ENCODE data around the gene AURKAIP1. TPM values are rescaled to one million over a fixed set of nuclear protein-coding genes. Genes with fewer than 3 reads are reported as not detected.

The AURKAIP1 gene
- total and polyA plus RNA-seq, 4 donors, result 43.5 to 208 (median 168) TPM

DNA sequence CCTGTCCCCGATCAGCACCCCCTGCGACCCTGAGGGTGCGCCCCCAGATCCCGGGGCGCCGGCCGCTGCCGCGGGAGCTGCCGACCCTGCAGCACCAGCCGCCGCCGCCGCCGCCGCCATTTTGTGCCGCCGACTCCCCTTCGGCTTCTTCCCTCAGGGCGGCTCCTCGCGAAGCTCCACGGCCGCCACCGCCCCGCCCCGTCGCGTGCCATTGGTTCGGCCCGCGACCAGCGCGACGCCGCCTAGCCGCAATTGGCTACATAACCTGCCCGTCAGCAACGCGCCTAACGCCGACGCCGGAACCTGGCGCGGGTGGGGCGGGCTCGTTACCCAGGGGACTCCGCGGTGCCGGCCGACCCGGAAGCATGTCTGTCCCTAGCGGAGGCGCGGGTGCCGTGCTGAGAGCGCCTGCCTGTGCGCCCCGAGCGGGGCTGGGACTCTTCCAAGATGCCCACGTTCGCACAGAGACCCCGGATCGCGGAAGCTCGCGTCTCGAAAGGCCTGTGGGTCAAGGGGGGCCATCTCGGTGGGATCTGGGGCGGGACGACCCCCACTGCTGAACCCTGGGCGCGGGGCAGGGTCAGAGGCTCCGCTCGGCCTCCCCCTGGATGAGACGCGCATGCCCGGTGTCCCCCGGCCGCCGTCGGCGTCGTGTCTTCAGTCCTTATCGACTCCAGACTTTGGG, 24.3 kb upstream of the AURKAIP1 start, which contains the start of gene CCNL2:
Gene CCNL2, minus strand, starts transcription at position 149 of the 685 bp plus-strand sequence. Its CDS starts 29 bp downstream, at position 120.
- Histone ChIP-seq H3K9me3 (ENCODE audit: control insufficient read depth in 4 of 4, insufficient read depth in 3 of 4, low read length in 3 of 4) (no peaks in the 10 kb centered on the region), H3K36me3 (ENCODE audit: control insufficient read depth in 4 of 4, insufficient read depth in 4 of 4, low read length in 4 of 4) (peaks cover 9 to 39% (median 25%) of the 10 kb centered on the region in 4 donors), H3K27ac (ENCODE audit: low read depth in 1 of 2, low read length in 1 of 2) (peak within 1 kb of the TSS; percentile 91 to 94), H3K9ac (ENCODE audit: insufficient read depth in 1 of 2, low read length in 2 of 2) (peak within 1 kb of the TSS; percentile 56 to 84), H3K4me3 (peak within 1 kb of the TSS; percentile 98), H3K27me3 (ENCODE audit: control insufficient read depth in 3 of 3, insufficient read depth in 3 of 3, low read length in 2 of 3) (no peaks in the 10 kb centered on the region), H3K4me1 (ENCODE audit: control insufficient read depth in 5 of 5, insufficient read depth in 5 of 5, low read length in 5 of 5) (peaks cover 5 to 27% (median 13%) of the 10 kb centered on the region in 5 donors)
- DNase-seq, result peak; percentile 98 to 99 (median 99)
- peak; percentile 96 for ATAC-seq (ENCODE audit: insufficient read depth, low FRiP score)
- TF ChIP-seq, protein P1, sequence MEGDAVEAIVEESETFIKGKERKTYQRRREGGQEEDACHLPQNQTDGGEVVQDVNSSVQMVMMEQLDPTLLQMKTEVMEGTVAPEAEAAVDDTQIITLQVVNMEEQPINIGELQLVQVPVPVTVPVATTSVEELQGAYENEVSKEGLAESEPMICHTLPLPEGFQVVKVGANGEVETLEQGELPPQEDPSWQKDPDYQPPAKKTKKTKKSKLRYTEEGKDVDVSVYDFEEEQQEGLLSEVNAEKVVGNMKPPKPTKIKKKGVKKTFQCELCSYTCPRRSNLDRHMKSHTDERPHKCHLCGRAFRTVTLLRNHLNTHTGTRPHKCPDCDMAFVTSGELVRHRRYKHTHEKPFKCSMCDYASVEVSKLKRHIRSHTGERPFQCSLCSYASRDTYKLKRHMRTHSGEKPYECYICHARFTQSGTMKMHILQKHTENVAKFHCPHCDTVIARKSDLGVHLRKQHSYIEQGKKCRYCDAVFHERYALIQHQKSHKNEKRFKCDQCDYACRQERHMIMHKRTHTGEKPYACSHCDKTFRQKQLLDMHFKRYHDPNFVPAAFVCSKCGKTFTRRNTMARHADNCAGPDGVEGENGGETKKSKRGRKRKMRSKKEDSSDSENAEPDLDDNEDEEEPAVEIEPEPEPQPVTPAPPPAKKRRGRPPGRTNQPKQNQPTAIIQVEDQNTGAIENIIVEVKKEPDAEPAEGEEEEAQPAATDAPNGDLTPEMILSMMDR (IDR thresholded peaks at IDR 0.05; ENCODE audit: control extremely low read depth, extremely low read depth), result peak; percentile 5
- WGBS, 2 donors, result 1% methylated on average over 76 to 86 of the region's 86 CpGs

DNA sequence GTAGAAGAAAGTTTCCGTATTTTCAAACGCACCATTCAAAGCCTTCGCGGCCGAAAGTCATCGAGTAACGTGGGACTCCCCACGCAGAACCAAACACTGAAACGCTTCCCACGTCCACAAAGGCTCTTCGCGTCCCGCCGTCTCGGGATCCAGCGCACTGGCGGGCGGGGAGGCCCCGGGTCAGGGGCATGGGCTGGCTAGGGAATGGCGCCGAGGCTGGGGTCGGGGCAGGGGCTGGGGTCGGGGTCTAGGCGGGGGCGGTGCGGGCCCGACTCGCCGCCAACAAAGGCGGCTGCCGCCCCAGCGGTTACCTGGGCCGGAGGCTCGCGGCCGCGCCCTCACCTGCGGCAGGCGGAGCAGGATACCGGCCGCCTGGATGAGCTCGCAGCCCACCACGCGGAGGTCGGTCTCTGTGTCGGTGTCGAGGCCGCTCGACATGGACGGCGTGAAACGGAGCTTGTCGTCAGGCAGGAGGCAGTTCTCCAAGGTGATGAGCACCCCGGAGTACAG, 23.7 kb upstream of the AURKAIP1 start:
- WGBS, 2 donors, result 0% methylated on average over 40 to 54 of the region's 54 CpGs
- peaks cover 5 to 27% (median 13%) of the 10 kb centered on the region in 5 donors for H3K4me1 ChIP-seq (ENCODE audit: control insufficient read depth in 5 of 5, insufficient read depth in 5 of 5, low read length in 5 of 5)
- no peaks in the 10 kb centered on the region for H3K27me3 ChIP-seq (ENCODE audit: control insufficient read depth in 3 of 3, insufficient read depth in 3 of 3, low read length in 2 of 3)
- H3K36me3 ChIP-seq (ENCODE audit: control insufficient read depth in 4 of 4, insufficient read depth in 4 of 4, low read length in 4 of 4), result peaks cover 13 to 40% (median 24%) of the 10 kb centered on the region in 4 donors
- H3K9ac ChIP-seq (ENCODE audit: insufficient read depth in 1 of 2, low read length in 2 of 2), result peak overlapping the region; percentile 56 to 84
- ATAC-seq (ENCODE audit: insufficient read depth, low FRiP score), result peak; percentile 0
- H3K4me3 ChIP-seq, result peak overlapping the region; percentile 98
- H3K9me3 ChIP-seq (ENCODE audit: control insufficient read depth in 4 of 4, insufficient read depth in 3 of 4, low read length in 3 of 4), result no peaks in the 10 kb centered on the region
- no peak for DNase-seq
- TF ChIP-seq, protein P1 (IDR thresholded peaks at IDR 0.05; ENCODE audit: control extremely low read depth, extremely low read depth), result no peak
- peak overlapping the region; percentile 90 to 94 for H3K27ac ChIP-seq (ENCODE audit: low read depth in 1 of 2, low read length in 1 of 2)

DNA sequence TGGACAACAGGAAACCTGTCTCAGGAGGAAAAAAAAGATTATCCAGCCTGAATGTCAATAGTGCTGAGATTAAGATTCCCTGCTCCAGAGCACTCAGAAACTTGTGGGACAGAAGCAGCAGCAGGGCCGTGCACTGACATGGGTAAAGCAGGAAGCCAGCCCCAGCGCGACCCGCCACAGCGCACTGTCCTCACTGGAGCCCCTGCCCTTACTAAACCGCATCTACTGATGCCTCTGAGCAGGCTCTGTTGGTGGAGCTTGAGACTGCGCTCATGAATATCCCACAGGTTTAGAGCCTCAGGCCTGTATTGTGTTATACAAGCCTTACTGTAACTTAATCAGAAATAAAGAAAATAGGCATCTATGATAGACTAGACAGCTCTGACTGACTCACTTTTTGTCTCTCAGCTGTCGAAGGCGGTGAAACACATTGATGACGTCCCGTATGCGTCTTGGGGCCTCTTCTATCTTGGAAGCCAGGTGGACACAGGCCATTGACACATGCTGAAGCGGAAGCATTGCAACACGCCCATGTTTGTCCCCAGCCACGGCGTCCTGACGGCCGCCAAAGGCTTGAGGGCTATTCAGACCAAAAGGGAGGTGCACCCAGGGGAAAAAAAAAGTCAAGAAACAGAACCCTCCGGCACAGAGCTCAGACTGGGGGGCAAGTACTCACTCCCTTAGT, 23.0 kb upstream of the AURKAIP1 start:
- H3K9me3 ChIP-seq (ENCODE audit: control insufficient read depth in 4 of 4, insufficient read depth in 3 of 4, low read length in 3 of 4), result no peaks in the 10 kb centered on the region
- peak overlapping the region; percentile 56 to 84 for H3K9ac ChIP-seq (ENCODE audit: insufficient read depth in 1 of 2, low read length in 2 of 2)
- TF ChIP-seq, protein P1 (IDR thresholded peaks at IDR 0.05; ENCODE audit: control extremely low read depth, extremely low read depth), result no peak
- H3K27me3 ChIP-seq (ENCODE audit: control insufficient read depth in 3 of 3, insufficient read depth in 3 of 3, low read length in 2 of 3), result no peaks in the 10 kb centered on the region
- H3K27ac ChIP-seq (ENCODE audit: low read depth in 1 of 2, low read length in 1 of 2), result peak overlapping the region; percentile 90 to 94
- peaks cover 5 to 27% (median 13%) of the 10 kb centered on the region in 5 donors for H3K4me1 ChIP-seq (ENCODE audit: control insufficient read depth in 5 of 5, insufficient read depth in 5 of 5, low read length in 5 of 5)
- H3K4me3 ChIP-seq, result peak overlapping the region; percentile 98
- 48 to 51% methylated on average over 19 of the region's 19 CpGs for WGBS, 2 donors
- ATAC-seq (ENCODE audit: insufficient read depth, low FRiP score) (no peak), DNase-seq (no peak)
- H3K36me3 ChIP-seq (ENCODE audit: control insufficient read depth in 4 of 4, insufficient read depth in 4 of 4, low read length in 4 of 4), result peaks cover 18 to 46% (median 30%) of the 10 kb centered on the region in 4 donors
